Measurements from ENCODE around the gene OTOS.

The OTOS gene

DNA sequence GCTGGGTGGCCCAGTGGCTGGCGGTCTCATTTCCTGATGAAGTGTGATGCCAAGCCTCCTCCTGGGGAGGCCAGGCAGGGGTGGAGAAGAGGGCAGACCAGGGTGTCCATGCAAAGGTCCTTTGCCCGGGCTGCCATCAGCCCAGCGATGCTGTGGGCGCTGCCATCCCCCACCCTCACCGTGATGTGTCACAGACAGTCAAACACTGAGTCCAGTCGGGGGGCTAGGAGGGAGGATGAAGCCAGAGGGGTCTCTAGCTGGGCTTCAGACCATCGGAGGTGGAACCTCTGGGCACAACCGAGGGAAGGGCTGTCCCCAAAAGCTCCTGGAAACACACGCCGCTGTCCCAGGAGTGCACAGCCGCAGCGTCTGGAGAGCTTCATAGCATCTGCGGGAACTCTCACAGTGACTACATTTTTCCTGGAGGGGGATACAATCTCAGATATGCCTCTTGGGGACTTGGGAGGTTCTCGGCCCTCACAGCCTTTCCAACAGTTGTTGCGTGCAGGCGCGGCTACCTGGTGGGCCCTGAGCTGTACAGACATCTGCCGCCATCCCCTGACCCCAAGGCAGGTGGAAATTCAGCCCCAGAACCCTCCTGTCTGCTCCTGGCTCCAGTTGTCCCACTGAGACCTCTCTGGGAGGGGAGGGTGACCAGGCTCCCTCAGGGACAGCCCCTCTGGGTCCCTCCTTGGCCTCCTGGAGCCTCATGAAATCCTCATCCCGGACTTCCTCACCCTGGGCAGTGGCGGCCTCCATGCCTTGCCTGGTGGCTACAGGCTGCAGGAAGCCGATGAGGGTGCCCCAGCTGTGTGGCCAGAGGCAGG is 26.5 kb upstream of the OTOS start:
- Histone ChIP-seq H3K9me3 (ENCODE audit: control insufficient read depth, insufficient read depth, low read depth, low read length) (peaks cover 5% of the 10 kb centered on the region; the same call in 1 of the 2 replicates), H3K4me3 (ENCODE audit: low read depth, low read length) (no peak overlapping the region), H3K27ac (ENCODE audit: low read depth, low read length) (no peak overlapping the region), H3K27me3 (ENCODE audit: control insufficient read depth, insufficient read depth, low read length) (no peaks in the 10 kb centered on the region; the same call in 1 of the 2 replicates), H3K4me1 (ENCODE audit: control insufficient read depth, insufficient read depth, low read length) (no peaks in the 10 kb centered on the region), H3K9ac (ENCODE audit: low read length) (no peak overlapping the region), H3K36me3 (ENCODE audit: control insufficient read depth, insufficient read depth, low read length) (no peaks in the 10 kb centered on the region)

DNA sequence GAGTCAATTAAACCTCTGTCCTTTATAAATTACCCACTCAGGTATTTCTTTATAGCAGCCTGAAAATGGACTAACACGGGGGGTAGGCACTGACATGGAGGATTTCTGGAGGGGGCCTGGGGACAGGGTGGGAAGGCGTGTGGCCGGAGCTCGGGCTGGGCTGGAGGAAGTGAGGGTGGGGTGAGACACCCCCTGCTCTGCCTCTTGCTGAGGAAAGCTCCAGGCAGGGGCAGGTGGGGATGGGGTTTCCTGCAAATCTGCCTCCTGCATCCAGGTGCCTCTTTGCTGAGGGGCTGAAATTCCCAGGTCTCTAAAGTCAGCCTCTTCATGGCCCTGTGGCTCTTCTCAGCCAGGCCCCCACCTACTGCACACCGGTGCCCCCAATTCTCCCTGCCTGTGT is 25.7 kb upstream of the OTOS start:
- no peaks in the 10 kb centered on the region for H3K4me1 ChIP-seq (ENCODE audit: control insufficient read depth, insufficient read depth, low read length)
- H3K36me3 ChIP-seq (ENCODE audit: control insufficient read depth, insufficient read depth, low read length): no peaks in the 10 kb centered on the region
- no peaks in the 10 kb centered on the region; the same call in 1 of the 2 replicates for H3K27me3 ChIP-seq (ENCODE audit: control insufficient read depth, insufficient read depth, low read length)
- H3K4me3 ChIP-seq (ENCODE audit: low read depth, low read length): no peak overlapping the region
- H3K9me3 ChIP-seq (ENCODE audit: control insufficient read depth, insufficient read depth, low read depth, low read length): peaks cover 5% of the 10 kb centered on the region; the same call in 1 of the 2 replicates
- H3K9ac ChIP-seq (ENCODE audit: low read length): no peak overlapping the region
- H3K27ac ChIP-seq (ENCODE audit: low read depth, low read length): no peak overlapping the region

DNA sequence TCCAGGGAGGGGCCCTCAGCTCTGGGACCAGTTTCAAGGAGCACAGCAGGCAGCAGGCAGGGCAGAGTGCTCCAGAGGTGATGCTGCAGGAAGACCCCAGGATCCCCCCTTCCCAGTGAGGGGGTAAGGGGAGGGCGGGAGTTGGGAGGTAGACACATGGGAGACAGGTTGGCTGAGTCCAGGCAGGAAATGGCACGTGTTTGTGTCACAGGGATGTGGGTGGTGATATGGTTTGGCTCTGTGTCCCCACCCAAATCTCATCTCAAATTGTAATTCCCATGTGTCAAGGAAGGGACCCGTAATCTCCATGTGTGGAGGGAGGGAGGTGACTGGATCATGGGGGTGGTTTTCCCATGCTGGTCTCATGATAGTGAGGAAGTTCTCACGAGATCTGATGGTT is 25.2 kb upstream of the OTOS start:
- Histone ChIP-seq H3K27me3 (ENCODE audit: control insufficient read depth, insufficient read depth, low read length) (no peaks in the 10 kb centered on the region; the same call in 1 of the 2 replicates), H3K27ac (ENCODE audit: low read depth, low read length) (no peak overlapping the region), H3K36me3 (ENCODE audit: control insufficient read depth, insufficient read depth, low read length) (no peaks in the 10 kb centered on the region), H3K4me3 (ENCODE audit: low read depth, low read length) (no peak overlapping the region), H3K4me1 (ENCODE audit: control insufficient read depth, insufficient read depth, low read length) (no peaks in the 10 kb centered on the region), H3K9ac (ENCODE audit: low read length) (no peak overlapping the region), H3K9me3 (ENCODE audit: control insufficient read depth, insufficient read depth, low read depth, low read length) (peaks cover 5% of the 10 kb centered on the region; the same call in 1 of the 2 replicates)

DNA sequence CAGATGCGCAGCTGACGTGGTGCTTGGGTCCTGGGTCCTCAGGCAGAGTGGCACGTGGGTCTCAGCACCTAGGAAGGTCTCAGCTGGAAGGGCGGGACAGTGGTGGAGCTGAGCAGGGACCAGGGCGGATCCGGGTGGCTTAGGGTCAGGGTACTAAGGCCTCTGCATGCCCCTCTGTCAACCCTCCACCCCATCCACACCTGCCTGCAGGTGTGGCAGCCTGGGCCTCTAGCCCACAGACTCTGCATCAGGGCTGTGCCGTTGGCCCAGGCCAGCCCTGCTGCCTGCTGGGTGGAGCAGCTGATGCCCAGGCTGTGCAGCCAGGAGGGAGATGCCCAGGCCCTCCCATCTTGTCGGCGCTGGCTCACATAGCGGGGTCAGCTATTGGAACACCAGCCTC is 24.6 kb upstream of the OTOS start:
- peaks cover 5% of the 10 kb centered on the region; the same call in 1 of the 2 replicates for H3K9me3 ChIP-seq (ENCODE audit: control insufficient read depth, insufficient read depth, low read depth, low read length)
- H3K4me3 ChIP-seq (ENCODE audit: low read depth, low read length): no peak overlapping the region
- no peaks in the 10 kb centered on the region for H3K36me3 ChIP-seq (ENCODE audit: control insufficient read depth, insufficient read depth, low read length)
- H3K4me1 ChIP-seq (ENCODE audit: control insufficient read depth, insufficient read depth, low read length): no peaks in the 10 kb centered on the region
- no peaks in the 10 kb centered on the region; the same call in 1 of the 2 replicates for H3K27me3 ChIP-seq (ENCODE audit: control insufficient read depth, insufficient read depth, low read length)
- H3K27ac ChIP-seq (ENCODE audit: low read depth, low read length): no peak overlapping the region
- H3K9ac ChIP-seq (ENCODE audit: low read length): no peak overlapping the region

GRCh38 chr2:240164586-240164985 is 24.1 kb upstream of the OTOS start:
- H3K27ac ChIP-seq (ENCODE audit: low read depth, low read length): no peak overlapping the region
- no peaks in the 10 kb centered on the region for H3K36me3 ChIP-seq (ENCODE audit: control insufficient read depth, insufficient read depth, low read length)
- H3K4me1 ChIP-seq (ENCODE audit: control insufficient read depth, insufficient read depth, low read length): no peaks in the 10 kb centered on the region
- H3K9me3 ChIP-seq (ENCODE audit: control insufficient read depth, insufficient read depth, low read depth, low read length): peaks cover 5% of the 10 kb centered on the region; the same call in 1 of the 2 replicates
- H3K9ac ChIP-seq (ENCODE audit: low read length): no peak overlapping the region
- no peaks in the 10 kb centered on the region; the same call in 1 of the 2 replicates for H3K27me3 ChIP-seq (ENCODE audit: control insufficient read depth, insufficient read depth, low read length)
- no peak overlapping the region for H3K4me3 ChIP-seq (ENCODE audit: low read depth, low read length)

DNA sequence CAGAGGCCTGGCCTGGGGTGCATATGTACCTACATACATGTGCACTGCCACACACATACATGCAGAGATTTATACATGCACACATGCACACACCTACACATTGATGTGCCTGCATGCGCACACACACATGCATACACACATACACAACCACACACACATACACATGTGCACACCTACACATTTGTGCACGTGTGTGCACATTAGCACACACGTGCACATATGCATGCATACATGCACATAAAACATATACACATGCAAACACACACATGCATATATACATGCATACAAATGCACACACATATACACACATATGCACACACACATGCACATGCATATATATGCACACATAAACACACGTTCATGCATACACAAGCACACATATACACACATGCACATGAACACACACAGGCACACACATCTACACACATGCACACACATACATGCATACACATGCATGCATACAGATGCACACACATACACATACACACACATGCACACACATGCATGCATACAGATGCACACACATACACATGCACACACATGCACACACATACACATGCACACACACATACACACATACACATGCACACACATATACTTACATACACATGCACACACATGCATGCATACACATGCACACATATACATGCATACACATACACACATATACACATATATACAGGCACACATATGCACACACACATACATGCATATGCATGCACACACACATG is 23.6 kb upstream of the OTOS start:
- Histone ChIP-seq H3K4me3 (ENCODE audit: low read depth, low read length) (no peak overlapping the region), H3K4me1 (ENCODE audit: control insufficient read depth, insufficient read depth, low read length) (no peaks in the 10 kb centered on the region), H3K27ac (ENCODE audit: low read depth, low read length) (no peak overlapping the region), H3K27me3 (ENCODE audit: control insufficient read depth, insufficient read depth, low read length) (no peaks in the 10 kb centered on the region; the same call in 1 of the 2 replicates), H3K9me3 (ENCODE audit: control insufficient read depth, insufficient read depth, low read depth, low read length) (peaks cover 5% of the 10 kb centered on the region; the same call in 1 of the 2 replicates), H3K9ac (ENCODE audit: low read length) (no peak overlapping the region), H3K36me3 (ENCODE audit: control insufficient read depth, insufficient read depth, low read length) (no peaks in the 10 kb centered on the region)

GRCh38 chr2:240162939-240163714 is 22.7 kb upstream of the OTOS start:
- Histone ChIP-seq H3K9me3 (ENCODE audit: control insufficient read depth, insufficient read depth, low read depth, low read length) (peaks cover 5% of the 10 kb centered on the region; the same call in 1 of the 2 replicates), H3K9ac (ENCODE audit: low read length) (no peak overlapping the region), H3K36me3 (ENCODE audit: control insufficient read depth, insufficient read depth, low read length) (no peaks in the 10 kb centered on the region), H3K27me3 (ENCODE audit: control insufficient read depth, insufficient read depth, low read length) (no peaks in the 10 kb centered on the region; the same call in 1 of the 2 replicates), H3K4me3 (ENCODE audit: low read depth, low read length) (no peak overlapping the region), H3K4me1 (ENCODE audit: control insufficient read depth, insufficient read depth, low read length) (no peaks in the 10 kb centered on the region), H3K27ac (ENCODE audit: low read depth, low read length) (no peak overlapping the region)

GRCh38 chr2:240162531-240162930 is 22.1 kb upstream of the OTOS start:
- Histone ChIP-seq H3K36me3 (ENCODE audit: control insufficient read depth, insufficient read depth, low read length) (no peaks in the 10 kb centered on the region), H3K27me3 (ENCODE audit: control insufficient read depth, insufficient read depth, low read length) (no peaks in the 10 kb centered on the region; the same call in 1 of the 2 replicates)

DNA sequence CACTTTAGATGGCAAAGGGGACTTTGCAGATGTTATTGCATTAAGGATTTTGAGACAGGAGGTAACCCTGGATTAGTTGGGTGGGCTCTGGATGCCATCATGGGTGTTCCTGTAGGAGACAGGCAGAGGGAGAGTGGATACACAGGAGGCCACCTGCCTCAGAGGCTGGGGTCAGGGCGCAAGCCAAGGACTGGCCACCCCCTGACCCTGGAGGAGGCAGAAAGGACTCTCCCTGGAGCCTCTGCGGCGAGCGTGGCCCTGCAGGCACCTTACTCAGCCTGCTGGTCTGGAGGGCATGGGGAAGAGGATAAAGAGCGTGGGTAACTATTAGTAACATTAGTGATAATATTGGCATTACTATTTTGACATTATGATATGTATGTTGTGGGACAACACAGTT is 21.6 kb upstream of the OTOS start:
- Histone ChIP-seq H3K9ac (ENCODE audit: low read length) (no peak overlapping the region), H3K36me3 (ENCODE audit: control insufficient read depth, insufficient read depth, low read length) (no peaks in the 10 kb centered on the region), H3K4me1 (ENCODE audit: control insufficient read depth, insufficient read depth, low read length) (no peaks in the 10 kb centered on the region), H3K27ac (ENCODE audit: low read depth, low read length) (no peak overlapping the region), H3K9me3 (ENCODE audit: control insufficient read depth, insufficient read depth, low read depth, low read length) (peaks cover 5% of the 10 kb centered on the region; the same call in 1 of the 2 replicates), H3K4me3 (ENCODE audit: low read depth, low read length) (no peak overlapping the region), H3K27me3 (ENCODE audit: control insufficient read depth, insufficient read depth, low read length) (no peaks in the 10 kb centered on the region; the same call in 1 of the 2 replicates)

More at GRCh38 chr2:240162531-240162930, 22.1 kb upstream of the OTOS start:
- Histone ChIP-seq H3K27ac (ENCODE audit: low read depth, low read length) (no peak overlapping the region), H3K4me1 (ENCODE audit: control insufficient read depth, insufficient read depth, low read length) (no peaks in the 10 kb centered on the region), H3K9me3 (ENCODE audit: control insufficient read depth, insufficient read depth, low read depth, low read length) (peaks cover 5% of the 10 kb centered on the region; the same call in 1 of the 2 replicates), H3K4me3 (ENCODE audit: low read depth, low read length) (no peak overlapping the region), H3K9ac (ENCODE audit: low read length) (no peak overlapping the region)

GRCh38 chr2:240161087-240161750 is 20.8 kb upstream of the OTOS start:
- no peak overlapping the region for H3K9ac ChIP-seq (ENCODE audit: low read length)
- H3K36me3 ChIP-seq (ENCODE audit: control insufficient read depth, insufficient read depth, low read length): no peaks in the 10 kb centered on the region
- H3K9me3 ChIP-seq (ENCODE audit: control insufficient read depth, insufficient read depth, low read depth, low read length): peaks cover 5% of the 10 kb centered on the region; the same call in 1 of the 2 replicates
- no peak overlapping the region for H3K4me3 ChIP-seq (ENCODE audit: low read depth, low read length)
- H3K4me1 ChIP-seq (ENCODE audit: control insufficient read depth, insufficient read depth, low read length): no peaks in the 10 kb centered on the region
- no peaks in the 10 kb centered on the region; the same call in 1 of the 2 replicates for H3K27me3 ChIP-seq (ENCODE audit: control insufficient read depth, insufficient read depth, low read length)
- H3K27ac ChIP-seq (ENCODE audit: low read depth, low read length): no peak overlapping the region
